GM10266 (cell line): Measurements from ENCODE around the gene LRBA.
"Not testable (repeated sequence)": the region's sequence is repeated elsewhere in the genome, so short reads cannot be mapped to it uniquely, and the experiment has no call there.

Source experiments
- DNase-seq: peaks from one replicate; pipeline ENCODE4 v3.0.0; 2012; ENCODE audit errors: extremely low spot score
- CTCF ChIP-seq: IDR thresholded peaks from 2 replicates; pipeline ENCODE4 v1.5.1; 2012; ENCODE audit warnings: mild to moderate bottlenecking, low read depth; ENCODE audit not compliant: control insufficient read depth, insufficient read depth; ENCODE audit errors: missing control alignments

LRBA gene

GRCh38 chr4:150972592-150972991, 42.5 kb downstream of the LRBA start:
- no peak for TF ChIP-seq CTCF
- DNase-seq = no peak

GRCh38 chr4:150971901-150972300, 43.2 kb downstream of the LRBA start:
- no peak for DNase-seq

DNA sequence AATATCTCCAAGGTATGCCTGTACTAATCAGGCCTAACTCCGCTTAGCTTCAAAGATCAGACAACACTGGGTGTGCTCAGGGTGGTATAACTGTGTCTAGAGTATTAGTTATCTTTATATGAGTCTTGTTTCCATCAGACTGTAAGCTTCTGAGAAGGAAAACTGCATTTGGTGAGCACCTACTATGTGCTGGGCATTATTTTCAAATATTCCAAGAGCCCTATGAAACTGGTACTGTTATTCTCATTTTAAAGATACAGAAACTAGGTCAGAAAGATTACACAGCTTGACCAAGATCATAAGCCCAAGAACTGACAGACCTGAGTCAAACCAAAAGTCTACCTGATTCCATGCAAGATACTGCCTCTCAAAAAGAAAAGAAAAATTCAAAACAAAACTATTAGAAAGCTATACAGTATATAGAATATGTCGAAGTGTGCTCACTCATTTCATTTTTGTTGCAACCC, 44.4 kb downstream of the LRBA start:
- peak; percentile 48 for DNase-seq
- TF ChIP-seq CTCF = no peak

More at GRCh38 chr4:150971901-150972300, 43.2 kb downstream of the LRBA start:
- no peak for TF ChIP-seq CTCF

GRCh38 chr4:150964754-150965153, 50.3 kb downstream of the LRBA start:
- DNase-seq = no peak
- no peak for TF ChIP-seq CTCF

DNA sequence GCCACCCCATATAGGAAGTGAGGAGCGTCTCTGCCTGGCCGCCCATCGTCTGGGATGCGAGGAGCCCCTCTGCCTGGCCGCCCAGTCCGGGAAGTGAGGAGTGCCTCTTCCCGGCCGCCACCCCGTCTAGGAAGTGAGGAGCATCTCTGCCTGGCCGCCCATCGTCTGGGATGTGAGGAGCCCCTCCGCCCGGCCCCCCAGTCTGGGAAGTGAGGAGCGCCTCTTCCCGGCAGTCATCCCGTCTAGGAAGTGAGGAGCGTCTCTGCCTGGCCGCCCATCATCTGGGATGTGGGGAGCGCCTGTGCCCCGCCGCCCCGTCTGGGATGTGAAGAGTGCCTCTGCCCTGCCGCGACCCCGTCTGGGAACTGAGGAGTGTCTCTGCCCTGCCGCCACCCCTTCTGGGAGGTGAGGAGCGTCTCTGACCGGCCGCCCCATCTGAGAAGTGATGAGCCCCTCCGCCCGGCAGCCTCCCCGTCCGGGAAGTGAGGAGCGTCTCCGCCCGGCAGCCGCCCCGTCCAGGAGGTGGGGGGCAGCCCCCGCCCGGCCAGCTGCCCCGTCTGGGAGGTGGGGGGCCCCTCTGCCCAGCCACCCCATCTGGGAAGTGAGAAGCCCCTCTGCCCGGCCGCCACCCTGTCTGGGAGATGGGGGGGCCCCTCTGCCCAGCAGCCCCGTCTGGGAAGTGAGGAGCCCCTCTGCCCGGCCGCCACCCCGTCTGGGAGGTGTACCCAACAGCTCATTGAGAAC, 51.3 kb downstream of the LRBA start:
- DNase-seq = not testable (repeated sequence)

- no peak for DNase-seq
- TF ChIP-seq CTCF = no peak
Measured at GRCh38 chr4:150962245-150962644, 52.8 kb downstream of the LRBA start.

- DNase-seq = no peak
- no peak for TF ChIP-seq CTCF
Measured at GRCh38 chr4:150961566-150961965, 53.5 kb downstream of the LRBA start.
